Activated T-cell treated with anti-CD3 and anti-CD28 coated beads, Interleukin-2, amount 50 U/mL, for 72 hours (primary cell): Measurements from ENCODE around the gene SMIM33. TPM values are rescaled to one million over a fixed set of nuclear protein-coding genes. Genes with fewer than 3 reads are reported as not detected.

Source experiments
- ATAC-seq, 2 donors: fragments of 150-1000 bp; cut with Tn5 transposase; replicated peaks in 1 of 2; 2 replicates each; pipeline ENCODE4 v1.10.0; 2021; ENCODE audit warnings: moderate library complexity in 2 of 2, mild to moderate bottlenecking in 1 of 2
- DNase-seq, 2 donors: peaks; one replicate each; pipeline ENCODE4 v3.0.0; 2021 to 2022; ENCODE audit warnings: mixed read lengths in 1 of 2
- H3K27ac Mint-ChIP-seq: one replicate; pipeline ENCODE4 v1.8.0; 2022; ENCODE audit warnings: mild to moderate bottlenecking, moderate library complexity, mixed read lengths
- H3K27me3 Mint-ChIP-seq: one replicate; pipeline ENCODE4 v1.8.0; 2022; ENCODE audit warnings: low read depth, mixed read lengths
- H3K36me3 Mint-ChIP-seq, 2 donors: one replicate each; pipeline ENCODE4 v1.8.0; 2022; ENCODE audit warnings: mixed read lengths in 2 of 2, mild to moderate bottlenecking in 1 of 2; ENCODE audit not compliant: insufficient read depth in 2 of 2
- H3K4me1 Mint-ChIP-seq: one replicate; pipeline ENCODE4 v1.8.0; 2022; ENCODE audit warnings: low read depth, mixed read lengths
- H3K4me3 Mint-ChIP-seq, 2 donors: one replicate each; pipeline ENCODE4 v1.8.0; 2022; ENCODE audit warnings: mild to moderate bottlenecking in 2 of 2, mixed read lengths in 2 of 2, moderate library complexity in 2 of 2
- H3K9me3 Mint-ChIP-seq, 2 donors: one replicate each; pipeline ENCODE4 v1.8.0; 2022; ENCODE audit warnings: mixed read lengths in 2 of 2
- total RNA-seq, 2 donors: library from RNA; stranded (reverse); gene quantifications; one replicate each; pipeline ENCODE4 v1.2.3, GENCODE V29; 2022

Gene SMIM33
- total RNA-seq, 2 donors from 2014 or later, result 0.22 to 0.35 TPM

GRCh38 chr5:139446956-139447779, 23.6 kb upstream of the SMIM33 start:
- peak overlapping the region; percentile 99 for H3K27ac Mint-ChIP-seq
- peaks cover 72% of the 10 kb centered on the region for H3K4me1 Mint-ChIP-seq
- peak overlapping the region; percentile 74 to 80 for H3K4me3 Mint-ChIP-seq
- H3K9me3 Mint-ChIP-seq, result peaks cover 0 to 3% of the 10 kb centered on the region in 2 donors
- DNase-seq (peak; percentile 68 to 70), ATAC-seq (peak; percentile 81)
- peaks cover 4 to 12% of the 10 kb centered on the region in 2 donors for H3K36me3 Mint-ChIP-seq
- no peaks in the 10 kb centered on the region for H3K27me3 Mint-ChIP-seq

GRCh38 chr5:139451176-139451575, 19.6 kb upstream of the SMIM33 start:
- no peak overlapping the region for H3K4me3 Mint-ChIP-seq
- peaks cover 62% of the 10 kb centered on the region for H3K4me1 Mint-ChIP-seq
- no peak overlapping the region for H3K27ac Mint-ChIP-seq
- H3K27me3 Mint-ChIP-seq, result no peaks in the 10 kb centered on the region
- H3K9me3 Mint-ChIP-seq, result peaks cover 3 to 4% of the 10 kb centered on the region in 2 donors
- peaks cover 11 to 12% of the 10 kb centered on the region in 2 donors for H3K36me3 Mint-ChIP-seq
- peak; percentile 2 to 12 for ATAC-seq
- DNase-seq, result no peak

GRCh38 chr5:139451878-139452660, 18.7 kb upstream of the SMIM33 start:
- Mint-ChIP-seq H3K9me3 (peaks cover under 1 to 4% of the 10 kb centered on the region in 2 donors), H3K27me3 (no peaks in the 10 kb centered on the region), H3K27ac (no peak overlapping the region), H3K4me3 (no peak overlapping the region), H3K36me3 (peaks cover 4 to 6% of the 10 kb centered on the region in 2 donors), H3K4me1 (peaks cover 62% of the 10 kb centered on the region)
- DNase-seq, result no peak
- ATAC-seq, result no peak

- no peak overlapping the region for H3K4me3 Mint-ChIP-seq
- DNase-seq, result peak in 1 of 2 donors; percentile 58
Observed at GRCh38 chr5:139453683-139454567, 16.9 kb upstream of the SMIM33 start.

GRCh38 chr5:139454568-139455290, 16.1 kb upstream of the SMIM33 start:
- H3K27me3 Mint-ChIP-seq, result no peaks in the 10 kb centered on the region
- H3K27ac Mint-ChIP-seq, result peak overlapping the region; percentile 66
- peaks cover 0 to 6% of the 10 kb centered on the region in 2 donors for H3K36me3 Mint-ChIP-seq
- peaks cover 62% of the 10 kb centered on the region for H3K4me1 Mint-ChIP-seq
- no peak for DNase-seq
- H3K9me3 Mint-ChIP-seq, result peaks cover 0 to 4% of the 10 kb centered on the region in 2 donors
- no peak overlapping the region for H3K4me3 Mint-ChIP-seq
- no peak for ATAC-seq

More at GRCh38 chr5:139453683-139454567, 16.9 kb upstream of the SMIM33 start:
- peak in 1 of 2 donors; percentile 10 for ATAC-seq
- Mint-ChIP-seq H3K27ac (peak overlapping the region; percentile 66), H3K4me1 (peaks cover 62% of the 10 kb centered on the region), H3K27me3 (no peaks in the 10 kb centered on the region), H3K36me3 (peaks cover 2 to 6% of the 10 kb centered on the region in 2 donors), H3K9me3 (peaks cover 0 to 4% of the 10 kb centered on the region in 2 donors)

GRCh38 chr5:139456776-139457175, 14.0 kb upstream of the SMIM33 start:
- DNase-seq (no peak), ATAC-seq (no peak)
- Mint-ChIP-seq H3K27me3 (no peaks in the 10 kb centered on the region), H3K4me1 (peaks cover 78% of the 10 kb centered on the region), H3K27ac (no peak overlapping the region), H3K36me3 (peaks cover 0 to 6% of the 10 kb centered on the region in 2 donors), H3K4me3 (no peak overlapping the region), H3K9me3 (peaks cover 0 to 4% of the 10 kb centered on the region in 2 donors)

- Mint-ChIP-seq H3K4me1 (peaks cover 82% of the 10 kb centered on the region), H3K9me3 (peaks cover 0 to 4% of the 10 kb centered on the region in 2 donors), H3K4me3 (peak overlapping the region; percentile 40 to 60), H3K27ac (peak overlapping the region; percentile 55), H3K36me3 (peaks cover 0 to 6% of the 10 kb centered on the region in 2 donors), H3K27me3 (no peaks in the 10 kb centered on the region)
- ATAC-seq (no peak), DNase-seq (no peak)
Observed at GRCh38 chr5:139457241-139457640, 13.6 kb upstream of the SMIM33 start.

- peak; percentile 18 to 26 for ATAC-seq
- H3K4me3 Mint-ChIP-seq, result peak overlapping the region; percentile 60 to 63
- H3K27me3 Mint-ChIP-seq, result no peaks in the 10 kb centered on the region
- peak overlapping the region; percentile 70 for H3K27ac Mint-ChIP-seq
- peak; percentile 60 to 73 for DNase-seq
- H3K36me3 Mint-ChIP-seq, result peaks cover 0 to 6% of the 10 kb centered on the region in 2 donors
- H3K4me1 Mint-ChIP-seq, result peaks cover 82% of the 10 kb centered on the region
- H3K9me3 Mint-ChIP-seq, result peaks cover 0 to 4% of the 10 kb centered on the region in 2 donors
Observed at GRCh38 chr5:139457653-139458306, 13.0 kb upstream of the SMIM33 start.

GRCh38 chr5:139458580-139459407, 12.0 kb upstream of the SMIM33 start:
- H3K36me3 Mint-ChIP-seq, result peaks cover 0 to 3% of the 10 kb centered on the region in 2 donors
- H3K27ac Mint-ChIP-seq, result peak overlapping the region; percentile 96
- peaks cover 0 to 1% of the 10 kb centered on the region in 2 donors for H3K9me3 Mint-ChIP-seq
- peaks cover 77% of the 10 kb centered on the region for H3K4me1 Mint-ChIP-seq
- H3K4me3 Mint-ChIP-seq, result peak overlapping the region; percentile 86 to 90
- DNase-seq, result peak; percentile 82 to 87
- ATAC-seq, result peak; percentile 89 to 90
- no peaks in the 10 kb centered on the region for H3K27me3 Mint-ChIP-seq

GRCh38 chr5:139459451-139459934, 11.3 kb upstream of the SMIM33 start:
- Mint-ChIP-seq H3K27ac (peak overlapping the region; percentile 96), H3K4me3 (peak overlapping the region; percentile 86 to 90)
- ATAC-seq, result peak; percentile 44 to 46

GRCh38 chr5:139460455-139460854, 10.3 kb upstream of the SMIM33 start:
- no peaks in the 10 kb centered on the region for H3K27me3 Mint-ChIP-seq
- H3K27ac Mint-ChIP-seq, result peak overlapping the region; percentile 96
- no peaks in the 10 kb centered on the region for H3K9me3 Mint-ChIP-seq
- ATAC-seq, result no peak
- DNase-seq, result no peak
- H3K4me1 Mint-ChIP-seq, result peaks cover 60% of the 10 kb centered on the region
- peak overlapping the region; percentile 86 to 90 for H3K4me3 Mint-ChIP-seq
- H3K36me3 Mint-ChIP-seq, result no peaks in the 10 kb centered on the region

More at GRCh38 chr5:139459451-139459934, 11.3 kb upstream of the SMIM33 start:
- Mint-ChIP-seq H3K9me3 (no peaks in the 10 kb centered on the region), H3K4me1 (peaks cover 70% of the 10 kb centered on the region), H3K27me3 (no peaks in the 10 kb centered on the region), H3K36me3 (no peaks in the 10 kb centered on the region)
- DNase-seq, result peak in 1 of 2 donors; percentile 54
